Retina (tissue), 1 donor: ENCODE results near the gene EPS8L3.
A peak's percentile ranks its signal among the peaks of the same experiment; 100 is the strongest.

ENCODE experiments used
- DNase-seq: peaks from one replicate; pipeline ENCODE4 v3.0.0-alpha.2; 2016

The EPS8L3 gene

DNA sequence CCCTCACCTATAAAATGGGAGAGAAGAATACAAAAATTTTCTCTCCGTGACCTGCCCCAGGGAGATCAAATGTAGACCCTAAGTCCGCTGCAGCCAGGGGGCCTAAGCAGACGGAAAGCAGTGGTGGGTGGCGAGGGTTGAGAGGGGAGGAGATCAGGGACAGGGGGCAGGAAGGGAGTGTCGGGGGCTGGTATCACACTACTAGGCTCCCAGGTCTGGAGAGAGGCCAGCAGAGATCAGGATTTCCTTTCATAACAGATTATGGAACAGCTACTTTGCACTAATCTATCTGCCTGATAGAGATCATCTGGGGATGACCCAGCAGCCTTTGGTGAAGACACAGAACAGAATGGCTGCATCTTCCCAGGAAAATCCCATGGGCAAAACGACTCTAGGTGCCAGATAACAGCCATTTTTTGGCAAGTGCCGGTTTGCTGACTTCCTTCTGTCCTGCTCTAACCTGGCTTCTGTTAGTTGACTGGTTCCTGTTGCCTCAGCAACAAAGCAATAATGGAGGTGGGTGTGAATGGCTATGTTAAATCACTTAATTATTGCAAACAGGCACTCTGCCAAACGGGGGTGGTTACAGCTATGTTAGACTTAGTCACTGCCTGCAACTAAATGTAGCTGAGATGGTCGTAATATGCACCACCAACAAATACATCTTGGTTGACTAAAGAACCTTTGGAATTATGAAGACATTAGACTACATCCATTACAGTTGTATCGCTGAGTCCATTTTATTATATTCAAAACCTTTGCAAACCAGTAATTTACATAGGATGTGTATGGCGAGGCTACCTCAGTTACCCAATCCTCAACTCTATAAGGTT is 30.0 kb upstream of the EPS8L3 start:
- DNase-seq: no peak

- no peak for DNase-seq
Measured at GRCh38 chr1:109793089-109793485, 29.4 kb upstream of the EPS8L3 start.

- DNase-seq: peak; percentile 78
Measured at GRCh38 chr1:109792056-109792831, 28.5 kb upstream of the EPS8L3 start.

DNA sequence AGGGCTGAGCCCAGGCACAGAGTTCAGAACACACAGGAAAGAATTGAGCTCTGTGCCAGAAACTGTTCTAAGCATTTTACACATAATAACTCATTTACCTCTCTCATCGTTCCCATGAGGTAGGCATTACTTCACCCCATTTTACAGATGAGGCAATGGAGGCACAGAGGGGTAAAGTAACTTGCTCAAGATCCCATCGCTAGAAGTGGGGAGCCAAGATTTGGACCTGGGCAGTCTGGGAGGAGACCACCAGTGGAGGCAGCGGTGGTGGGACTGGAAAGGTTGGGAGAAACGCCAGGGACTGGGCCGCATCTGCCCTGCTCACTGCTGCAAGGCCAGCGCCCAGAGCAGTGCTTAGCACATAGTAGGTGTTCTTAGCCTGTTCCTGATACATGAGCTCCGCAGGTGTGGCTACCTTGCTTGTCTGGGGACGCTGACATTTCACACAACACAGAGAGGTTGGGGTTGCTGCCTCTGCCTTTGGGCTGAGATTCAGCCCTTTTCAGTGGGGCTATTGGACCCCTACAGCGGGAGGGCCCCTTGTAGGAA is 27.8 kb upstream of the EPS8L3 start:
- DNase-seq: no peak

GRCh38 chr1:109790735-109791494 is 27.2 kb upstream of the EPS8L3 start:
- peak; percentile 29 for DNase-seq

- DNase-seq: no peak
Measured at GRCh38 chr1:109790329-109790728, 26.6 kb upstream of the EPS8L3 start.

DNA sequence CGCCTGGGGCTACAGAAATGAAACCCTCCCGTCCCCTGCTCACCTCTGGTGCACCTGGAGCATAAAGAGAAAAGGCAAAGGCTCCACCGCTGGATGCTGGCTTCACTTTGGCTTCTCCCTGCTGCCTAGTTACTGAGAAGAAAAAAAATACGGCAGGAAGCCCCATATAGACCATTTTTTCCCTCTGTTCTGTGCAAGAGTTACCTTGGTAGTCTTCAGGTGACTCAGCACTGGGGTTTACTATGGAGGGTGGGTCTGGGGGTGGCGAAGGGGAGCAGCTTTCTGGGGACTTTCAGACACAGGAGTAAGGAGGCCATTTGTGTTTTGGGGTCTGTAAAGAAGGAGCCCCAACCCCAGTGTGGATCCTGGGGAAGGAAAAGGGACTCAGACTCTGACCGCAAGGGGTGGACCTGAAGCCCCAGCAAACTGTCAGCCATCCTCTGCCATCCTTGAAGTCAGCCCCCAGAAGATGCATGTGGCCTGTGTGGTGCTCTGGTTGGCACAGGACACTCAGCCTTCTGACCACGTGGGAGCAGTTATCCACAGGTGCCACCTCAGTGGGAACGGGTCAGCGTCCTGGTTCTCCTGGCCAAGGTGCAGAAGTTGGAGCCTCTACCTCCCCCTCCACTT is 25.9 kb upstream of the EPS8L3 start:
- no peak for DNase-seq

DNA sequence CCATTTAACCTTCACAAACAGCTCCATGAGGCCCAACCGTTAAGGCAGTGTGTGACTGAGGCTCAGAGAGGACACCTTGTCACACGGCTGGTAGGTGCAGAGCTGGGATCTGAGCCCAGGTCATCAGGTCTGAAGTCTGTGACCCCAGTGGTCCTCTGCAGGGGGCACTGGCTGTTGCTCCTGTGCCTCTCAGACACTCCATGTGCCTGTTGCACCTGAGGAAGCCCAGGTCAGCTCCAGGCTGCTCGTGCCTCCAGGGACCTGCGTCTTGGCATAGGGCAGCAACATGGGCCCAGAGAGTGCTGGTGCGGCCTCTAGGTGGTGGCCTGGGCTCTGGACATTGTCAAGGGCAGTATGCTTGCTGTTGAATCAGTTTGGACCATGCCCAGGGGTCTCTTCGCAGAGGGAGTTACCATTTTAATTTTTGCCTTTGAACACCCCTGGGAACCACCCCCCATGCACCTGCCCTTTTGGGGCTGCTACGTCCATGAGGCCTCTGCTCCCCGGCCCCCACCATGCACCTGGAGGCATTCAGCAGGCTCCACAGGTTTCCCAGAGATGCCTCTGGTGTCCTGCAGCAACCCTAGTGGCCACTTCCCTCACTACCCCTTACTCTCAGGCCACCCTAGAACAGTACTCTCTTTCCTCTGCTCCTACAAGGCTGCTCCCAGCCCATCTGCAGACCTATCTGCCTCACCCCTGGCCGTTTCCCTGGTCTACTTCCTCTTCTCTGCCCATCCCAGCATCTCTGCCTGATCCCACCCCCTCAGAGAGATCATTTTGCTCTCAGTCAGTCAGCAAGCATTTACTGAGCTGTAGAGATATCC is 25.2 kb upstream of the EPS8L3 start:
- no peak for DNase-seq

GRCh38 chr1:109787845-109788601 is 24.3 kb upstream of the EPS8L3 start:
- DNase-seq: no peak

DNA sequence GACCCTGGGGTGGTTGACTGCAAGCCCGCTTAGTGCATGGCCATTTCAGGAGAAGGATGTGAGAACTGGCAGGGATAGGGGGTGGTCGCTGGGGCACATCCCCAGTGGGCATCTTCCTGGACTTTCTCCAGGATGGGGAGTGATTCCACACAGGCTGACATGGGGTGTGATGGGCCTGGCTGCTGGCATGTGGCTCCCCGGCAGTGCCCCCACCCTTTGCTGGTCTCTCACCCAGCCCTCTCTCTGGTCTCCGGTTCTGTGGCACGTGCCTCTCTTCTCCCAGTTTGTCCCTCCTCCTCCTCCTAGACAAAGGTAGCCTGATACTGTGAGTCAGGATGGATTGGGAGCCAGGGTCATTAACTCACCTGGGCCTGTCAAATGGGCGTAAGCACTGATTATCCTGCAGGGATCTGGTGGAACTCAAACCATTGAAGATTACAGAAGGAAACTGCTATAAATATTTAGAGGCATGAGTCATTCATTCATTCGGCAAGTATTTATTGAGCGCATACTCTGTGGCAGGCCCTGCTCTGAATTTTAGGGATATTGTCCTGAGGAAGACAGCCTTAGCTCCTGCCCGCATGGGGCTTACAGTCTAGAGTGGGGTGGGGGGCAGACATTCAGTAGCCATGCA is 23.6 kb upstream of the EPS8L3 start:
- no peak for DNase-seq

DNA sequence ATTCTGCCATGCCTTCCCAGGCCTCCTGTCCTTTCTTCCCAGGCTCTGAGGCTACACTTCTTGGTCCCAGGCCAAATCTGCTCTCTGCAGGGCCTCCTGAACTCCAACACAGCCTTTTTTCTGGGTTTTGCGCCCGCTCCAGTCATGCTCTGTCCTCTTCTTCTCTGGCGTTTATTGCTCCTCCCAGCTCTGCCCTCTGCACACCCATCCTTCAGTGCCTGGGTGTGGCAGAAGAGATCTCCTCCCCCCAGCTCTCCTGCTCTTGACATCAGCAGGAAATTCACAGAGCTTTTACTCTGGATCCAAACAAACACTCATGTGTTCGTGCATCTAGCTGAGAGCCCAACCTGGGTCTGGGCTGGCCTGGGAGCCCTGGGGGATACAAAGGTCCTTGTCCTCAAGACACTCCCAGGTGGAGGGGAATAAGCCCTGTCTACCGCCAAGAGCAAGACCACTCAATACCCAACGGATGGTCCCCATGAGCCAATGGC is 22.9 kb upstream of the EPS8L3 start:
- no peak for DNase-seq

GRCh38 chr1:109786112-109786480 is 22.4 kb upstream of the EPS8L3 start:
- no peak for DNase-seq

- no peak for DNase-seq
Measured at GRCh38 chr1:109785446-109786111, 21.9 kb upstream of the EPS8L3 start.

GRCh38 chr1:109784551-109785252 is 21.0 kb upstream of the EPS8L3 start:
- no peak for DNase-seq

DNA sequence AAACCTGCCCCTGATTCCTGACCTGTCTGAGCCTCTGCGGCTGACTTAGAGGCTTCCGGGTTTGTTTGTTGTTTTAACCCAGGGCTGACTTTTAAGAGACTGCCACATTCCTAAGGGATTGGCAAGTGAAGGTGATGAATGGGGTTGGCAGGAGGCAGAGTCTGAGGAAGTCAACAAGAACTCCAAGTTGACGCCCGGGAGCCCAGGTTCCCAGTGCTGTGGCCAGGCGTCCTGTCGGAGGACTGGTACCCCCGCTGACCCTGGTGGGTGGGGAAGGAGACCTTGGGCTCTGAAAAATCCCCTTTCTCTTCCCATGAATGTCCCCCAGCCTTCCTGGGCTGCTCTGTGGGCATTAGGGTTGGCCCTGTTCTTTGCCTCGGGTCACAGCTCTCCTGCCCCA is 19.7 kb upstream of the EPS8L3 start:
- DNase-seq: no peak

- no peak for DNase-seq
Measured at GRCh38 chr1:109782927-109783326, 19.2 kb upstream of the EPS8L3 start.

GRCh38 chr1:109782514-109782913 is 18.8 kb upstream of the EPS8L3 start:
- no peak for DNase-seq

DNA sequence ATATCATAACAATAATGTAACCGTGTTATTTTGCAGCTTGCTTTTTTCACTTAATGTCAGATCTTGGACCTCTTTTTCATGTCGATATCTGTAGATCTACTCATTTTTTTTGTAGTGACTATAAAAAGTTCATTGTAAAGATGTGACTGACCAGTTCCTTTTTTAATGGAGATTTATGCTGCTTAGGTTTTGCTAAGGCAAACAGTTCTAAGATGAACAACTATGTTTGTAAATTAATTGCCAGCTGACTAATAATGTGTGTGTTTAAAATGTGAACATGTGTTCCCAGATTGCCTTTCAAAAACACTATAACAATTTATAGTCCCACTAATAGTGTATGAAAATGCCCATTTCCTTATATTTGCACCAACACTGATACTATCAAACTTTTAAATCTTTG is 18.1 kb upstream of the EPS8L3 start:
- no peak for DNase-seq

GRCh38 chr1:109780982-109781381 is 17.3 kb upstream of the EPS8L3 start:
- DNase-seq: no peak
